ENCODE results near the gene LGALS4.
"Not testable (repeated sequence)": the region's sequence is repeated elsewhere in the genome, so short reads cannot be mapped to it uniquely, and the experiment has no call there.

LGALS4 gene

DNA sequence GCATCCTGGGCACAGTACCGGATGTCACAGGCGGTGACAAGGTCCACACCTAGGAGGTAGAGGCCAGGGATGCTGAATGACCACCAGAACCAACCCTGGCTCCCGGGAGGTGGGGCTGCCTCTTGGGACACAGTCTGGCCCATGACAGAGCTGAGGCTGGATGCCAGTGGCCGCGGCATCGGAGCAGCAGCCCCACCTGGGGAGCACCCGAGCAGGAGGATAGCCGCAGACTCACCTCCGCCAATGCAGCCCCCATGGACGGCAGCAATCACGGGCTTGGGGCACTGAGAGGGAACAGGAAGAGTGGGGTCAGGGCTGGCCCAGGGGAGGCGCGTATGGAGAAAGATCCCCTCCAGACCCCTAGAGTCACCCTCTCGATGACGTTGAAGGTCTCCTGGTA lies 4.3 kb upstream of the LGALS4 start:
- DNase-seq, result no peak

DNA sequence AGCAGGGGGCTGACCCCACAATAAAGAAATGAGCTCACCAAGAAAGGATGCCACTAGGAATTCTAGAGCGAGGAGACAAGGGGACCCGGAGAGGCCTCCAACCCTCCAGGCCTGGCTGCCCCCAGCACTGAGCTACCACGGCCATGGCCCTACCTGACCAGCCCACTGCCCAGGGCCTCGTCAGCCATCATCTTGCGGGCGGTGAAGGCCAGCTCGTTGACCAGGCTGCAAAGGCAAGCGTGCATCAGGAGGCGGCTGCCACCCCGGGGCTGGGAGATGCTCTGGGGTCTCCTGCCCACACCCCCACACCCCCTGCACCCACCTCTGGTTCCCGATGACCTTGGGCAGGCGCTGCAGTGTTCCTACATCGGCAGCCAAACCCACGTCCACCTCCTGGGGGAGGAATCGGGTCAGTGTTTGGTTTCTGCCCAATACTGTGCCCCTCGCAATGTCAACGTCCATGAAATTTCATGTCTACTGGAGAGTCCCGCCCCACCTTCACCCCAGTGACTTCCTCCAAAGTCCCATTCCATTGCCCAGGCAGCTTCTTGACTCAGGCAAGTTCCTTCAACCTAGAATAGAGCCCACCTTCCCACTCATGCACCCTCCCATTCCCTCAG lies 3.5 kb upstream of the LGALS4 start:
- no peak for DNase-seq

DNA sequence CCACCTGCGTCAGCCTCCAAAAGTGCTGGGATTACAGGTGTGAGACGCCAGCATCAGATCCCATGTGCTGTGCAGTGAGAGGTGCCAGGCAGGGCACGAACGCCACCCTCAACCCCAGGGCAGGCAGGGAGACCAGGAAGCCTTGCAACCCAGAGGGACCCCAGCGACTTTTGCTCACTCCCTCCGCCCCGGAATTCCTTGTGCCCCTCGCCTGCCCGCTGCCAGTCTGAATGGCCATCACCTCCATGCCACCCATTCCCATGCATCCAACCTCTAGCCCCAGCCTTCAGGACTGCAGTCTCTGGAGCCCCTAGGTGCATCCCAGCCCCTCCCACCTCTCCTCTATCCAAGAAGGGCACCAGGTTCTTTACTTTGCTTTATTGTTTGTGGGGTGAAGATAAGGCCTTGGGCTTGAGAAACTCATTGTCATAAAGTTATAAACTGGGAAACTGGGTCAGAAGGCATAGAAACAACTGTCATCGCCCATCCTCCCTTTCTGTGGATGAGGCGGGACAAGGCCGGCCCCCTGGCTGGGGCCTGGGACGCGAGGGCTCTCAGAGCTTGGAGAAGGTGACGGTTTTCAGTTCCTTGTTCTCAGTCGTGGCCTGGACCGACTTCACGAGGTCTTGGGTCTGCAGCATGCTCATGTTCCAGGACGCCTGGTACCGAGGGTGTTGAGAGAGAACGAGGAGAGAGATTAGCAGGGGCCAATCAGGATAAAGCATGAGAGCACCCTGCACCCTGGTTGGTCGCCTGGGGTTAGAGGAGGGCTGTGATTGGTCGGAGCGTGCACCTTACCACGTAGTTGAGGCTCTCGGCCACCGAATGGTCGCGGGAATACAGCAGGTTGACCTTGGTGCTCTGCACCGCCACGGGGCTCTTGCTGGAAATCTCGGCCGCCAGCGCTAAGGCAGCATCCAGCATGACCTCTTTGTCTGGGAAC lies 2.6 kb upstream of the LGALS4 start:
- no peak for DNase-seq

DNA sequence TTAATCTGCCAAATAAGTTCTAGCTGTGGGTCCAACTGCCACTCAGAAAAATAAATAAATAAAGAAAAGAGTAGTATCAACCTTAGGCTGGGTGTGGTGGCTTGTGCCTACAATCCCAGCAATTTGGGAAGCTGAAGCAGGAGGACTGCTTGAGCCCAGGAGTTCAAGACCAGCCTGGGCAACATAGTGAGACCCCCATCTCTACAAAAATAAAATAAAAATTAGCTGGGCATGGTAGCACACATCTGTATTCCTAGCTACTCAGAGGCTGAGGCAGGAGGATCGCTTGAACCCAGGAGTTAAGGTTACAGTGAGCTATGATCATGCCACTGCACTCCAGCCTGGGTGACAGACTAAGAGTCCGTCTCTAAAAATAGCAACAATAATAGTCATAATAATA lies 1.2 kb upstream of the LGALS4 start:
- DNase-seq, result not testable (repeated sequence)

DNA sequence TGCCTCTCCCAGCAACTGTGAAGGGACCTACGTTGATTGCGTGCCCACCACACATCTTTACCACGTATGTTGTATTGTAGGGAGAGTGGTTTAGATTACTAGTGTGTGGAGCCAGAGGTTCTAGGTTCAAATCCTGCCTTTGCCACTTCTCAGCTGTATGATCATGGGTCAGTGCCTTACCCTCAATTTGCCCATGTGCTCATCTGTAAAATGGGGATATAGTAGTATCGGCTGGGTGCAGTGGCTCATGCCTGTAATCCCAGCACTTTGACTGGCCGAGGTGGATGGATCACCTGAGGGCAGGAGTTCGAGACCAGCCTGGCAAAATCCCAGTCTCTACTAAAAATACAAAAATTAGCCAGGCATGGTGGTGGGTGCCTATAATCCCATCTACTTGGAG lies 578 bp upstream of the LGALS4 start:
- DNase-seq, result no peak

DNA sequence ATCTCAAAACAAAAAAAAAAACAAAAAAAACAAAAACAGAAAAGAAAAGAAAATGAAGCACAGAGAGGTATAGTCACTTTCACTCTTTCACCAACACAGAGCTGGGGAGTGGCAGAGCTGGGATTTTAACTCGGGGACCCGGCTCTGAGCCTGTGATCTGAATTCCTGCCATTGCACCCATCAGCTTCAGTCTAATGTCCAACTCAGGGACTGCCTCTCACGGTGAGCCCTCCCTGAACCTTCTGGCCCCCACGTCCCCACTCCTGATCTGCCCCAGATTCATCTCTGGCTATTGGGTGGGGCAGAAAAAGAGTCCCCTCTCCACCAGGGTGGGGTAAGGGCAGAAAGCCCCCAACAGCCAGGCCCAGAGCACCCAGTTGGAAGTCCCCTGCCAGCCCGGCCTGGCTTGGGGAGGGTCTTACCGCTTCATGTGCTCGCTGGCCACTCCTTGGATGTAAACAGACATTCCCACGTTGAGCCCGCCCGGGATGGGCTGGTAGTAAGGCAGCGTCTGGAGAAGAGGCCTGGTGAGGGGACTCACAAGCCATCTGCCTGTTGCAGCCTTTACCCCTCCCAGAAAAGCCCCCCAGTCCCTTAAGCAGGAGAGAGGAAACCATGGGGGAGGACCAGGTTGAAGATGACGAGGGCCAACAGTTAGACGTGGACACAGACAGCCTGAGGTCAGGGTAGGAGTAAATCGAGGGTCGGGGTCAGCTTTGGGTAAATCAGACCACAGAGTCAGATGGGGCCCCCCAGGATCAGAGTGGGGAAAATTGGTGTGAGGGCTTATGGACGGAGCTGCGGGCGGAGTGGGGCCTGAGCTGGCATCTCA lies 520 bp downstream of the LGALS4 start:
- no peak for DNase-seq

DNA sequence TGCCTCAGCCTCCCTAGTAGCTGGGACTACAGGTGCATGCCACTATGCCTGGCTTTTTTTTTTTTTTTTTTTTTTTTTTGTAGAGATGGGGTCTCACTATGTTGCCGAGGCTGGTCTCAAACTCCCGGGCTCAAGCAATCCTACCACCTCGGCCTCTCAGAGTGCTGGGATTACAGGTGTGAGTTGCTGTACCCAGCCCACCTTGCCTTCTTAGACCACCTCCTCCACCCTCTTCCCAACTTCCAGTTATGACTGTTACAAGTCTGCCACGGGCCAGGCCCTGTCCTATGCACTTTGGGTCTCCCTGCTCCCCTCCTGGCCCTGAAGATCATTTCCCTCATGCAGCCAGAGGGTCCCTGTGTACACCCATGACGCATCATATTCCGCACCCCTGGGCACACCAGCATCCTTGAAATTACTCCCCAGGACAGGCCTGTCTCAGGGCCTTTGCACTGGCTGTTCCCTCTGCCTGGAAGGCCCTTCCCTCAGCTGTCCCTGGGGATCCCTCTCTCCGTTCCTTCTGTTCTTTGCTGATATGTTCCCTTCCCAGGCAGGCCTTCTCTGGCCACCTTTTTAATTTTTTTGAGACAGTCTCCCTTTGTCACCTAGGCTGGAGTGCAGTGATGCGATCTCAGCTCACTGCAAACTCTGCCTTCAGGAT lies 3.0 kb downstream of the LGALS4 start:
- DNase-seq, result no peak

DNA sequence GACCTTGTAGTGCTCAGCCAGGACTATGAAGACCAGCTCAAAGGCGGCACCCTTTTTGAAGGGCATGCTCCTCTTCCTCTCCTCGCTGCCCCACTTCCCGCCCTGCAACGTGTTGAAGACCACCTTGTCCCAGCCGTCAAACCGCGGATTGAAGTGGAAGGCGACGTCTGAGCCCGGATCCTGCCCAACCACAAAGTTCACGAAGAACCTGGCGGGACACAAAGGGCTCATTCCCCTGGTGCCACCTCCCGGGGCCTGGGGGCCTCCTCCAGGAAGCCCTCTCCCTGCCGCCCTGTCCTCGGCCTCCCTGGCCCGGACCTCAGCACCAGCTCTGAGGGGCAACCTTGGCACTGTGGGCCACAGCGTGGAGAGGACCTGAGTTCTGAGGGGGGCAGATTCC lies 4.0 kb downstream of the LGALS4 start:
- no peak for DNase-seq

DNA sequence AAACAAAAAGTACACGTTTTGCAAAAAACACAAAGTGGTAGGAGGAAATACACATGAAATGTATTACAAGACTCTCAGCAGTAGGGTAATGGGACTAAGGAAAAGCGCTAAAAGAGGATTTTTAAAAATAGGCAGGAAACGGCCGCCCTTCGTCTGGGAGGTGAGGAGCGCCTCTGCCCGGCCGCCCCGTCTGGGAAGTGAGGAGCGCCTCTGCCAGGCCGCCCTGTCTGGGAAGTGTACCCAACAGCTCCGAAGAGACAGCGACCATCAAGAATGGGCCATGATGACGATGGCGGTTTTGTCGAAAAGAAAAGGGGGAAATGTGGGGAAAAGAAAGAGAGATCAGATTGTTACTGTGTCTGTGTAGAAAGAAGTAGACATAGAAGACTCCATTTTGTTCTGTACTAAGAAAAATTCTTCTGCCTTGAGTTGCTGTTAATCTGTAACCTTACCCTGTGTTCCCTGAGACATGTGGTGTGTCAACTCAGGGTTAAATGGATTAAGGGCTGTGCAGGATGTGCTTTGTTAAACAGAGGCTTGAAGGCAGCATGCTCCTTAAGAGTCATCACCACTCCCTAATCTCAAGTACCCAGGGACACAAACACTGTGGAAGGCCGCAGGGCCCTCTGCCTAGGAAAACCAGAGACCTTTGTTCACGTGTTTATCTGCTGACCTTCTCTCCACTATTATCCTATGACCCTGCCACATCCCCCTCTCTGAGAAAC lies 5.2 kb downstream of the LGALS4 start:
- DNase-seq, result not testable (repeated sequence)

DNA sequence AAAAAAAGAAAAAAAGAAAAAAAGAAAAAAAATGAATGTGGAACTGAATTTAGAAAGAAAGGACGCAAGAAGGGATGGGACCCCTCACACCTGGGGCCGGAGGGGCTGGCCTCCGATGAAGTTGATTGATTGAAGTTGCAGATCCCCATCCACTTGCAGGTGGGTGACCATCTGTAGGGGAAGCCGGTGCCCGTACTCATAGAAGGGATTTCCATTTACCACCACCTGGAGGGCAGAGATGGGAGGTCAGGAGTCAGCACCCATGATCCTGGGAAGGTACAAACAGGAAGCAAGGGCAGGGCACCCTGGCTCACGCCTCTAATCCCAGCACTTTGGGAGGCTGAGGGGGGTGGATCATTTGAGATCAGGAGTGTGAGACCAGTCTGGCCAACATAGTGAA lies 6.4 kb downstream of the LGALS4 start:
- no peak for DNase-seq

DNA sequence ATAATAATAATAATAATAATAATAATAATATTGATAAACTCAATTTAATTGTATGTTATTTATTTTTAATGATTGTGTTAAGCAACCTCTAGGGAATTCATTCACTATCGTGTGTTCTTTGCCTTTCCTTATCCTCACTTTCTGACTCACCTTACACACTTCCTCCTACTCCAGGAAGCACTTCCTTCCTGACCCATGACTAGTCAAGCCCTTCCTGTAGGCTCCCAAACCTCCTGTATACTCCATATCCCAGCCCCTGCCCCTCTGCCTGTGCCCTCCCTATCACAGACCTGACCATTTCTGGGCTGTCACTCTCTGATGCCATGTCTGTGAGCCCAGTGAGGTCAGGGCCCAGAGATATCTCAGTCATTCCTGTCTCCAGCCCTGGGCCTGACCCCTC lies 7.6 kb downstream of the LGALS4 start:
- no peak for DNase-seq

DNA sequence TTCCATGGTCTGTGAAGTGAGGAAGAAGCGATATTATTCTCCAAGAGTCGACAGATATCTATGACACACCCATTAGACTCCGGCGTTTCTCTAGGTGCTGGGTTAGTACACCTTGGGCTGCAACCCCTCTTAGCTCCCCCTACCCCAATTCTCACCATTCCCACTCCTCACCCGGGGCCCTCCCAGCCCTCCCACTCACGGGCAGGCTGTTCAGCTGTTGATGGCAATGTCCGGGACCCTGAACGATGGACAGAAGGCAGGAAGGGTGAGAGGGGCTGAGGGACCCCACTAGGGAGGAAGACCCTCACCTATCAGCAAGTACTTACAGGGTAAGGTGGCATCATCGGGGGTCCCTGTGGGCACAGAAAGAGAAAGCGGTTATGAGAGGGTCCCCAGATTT lies 9.2 kb downstream of the LGALS4 start:
- no peak for DNase-seq

DNA sequence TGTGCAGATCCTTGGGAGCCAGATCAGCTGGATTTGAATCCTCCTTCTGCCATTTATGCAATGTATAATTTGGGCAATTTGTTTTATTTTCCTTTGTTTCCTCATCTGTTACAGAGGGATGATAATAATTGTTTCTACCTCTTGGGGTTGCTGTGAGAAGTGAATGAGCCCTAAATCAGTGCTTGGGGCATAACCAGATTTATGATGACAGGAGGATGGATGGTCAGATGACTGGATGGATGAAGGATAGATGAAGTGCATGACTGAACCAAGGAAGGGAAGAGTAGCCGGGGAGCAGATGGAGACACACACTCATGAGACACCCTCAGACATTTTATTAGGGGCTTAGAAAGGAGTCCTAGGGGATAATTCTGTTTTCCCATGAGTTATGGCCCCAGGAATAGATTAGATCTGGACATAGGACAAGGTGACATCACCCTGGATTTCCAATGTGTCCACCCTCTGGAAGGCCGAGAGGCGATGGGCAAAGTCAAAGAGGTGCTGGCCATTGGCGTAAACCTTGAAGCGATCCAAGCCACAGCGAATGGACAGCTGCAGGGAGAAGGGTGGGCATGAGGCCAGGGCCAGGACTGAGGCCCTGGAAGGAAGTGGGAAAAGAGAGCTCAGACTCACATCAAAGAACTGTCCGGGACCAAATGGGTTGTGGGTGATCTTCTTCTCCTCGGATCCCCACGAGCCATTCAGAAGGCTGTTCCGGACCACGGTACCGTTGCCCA lies 11.2 kb downstream of the LGALS4 start:
- DNase-seq, result no peak

DNA sequence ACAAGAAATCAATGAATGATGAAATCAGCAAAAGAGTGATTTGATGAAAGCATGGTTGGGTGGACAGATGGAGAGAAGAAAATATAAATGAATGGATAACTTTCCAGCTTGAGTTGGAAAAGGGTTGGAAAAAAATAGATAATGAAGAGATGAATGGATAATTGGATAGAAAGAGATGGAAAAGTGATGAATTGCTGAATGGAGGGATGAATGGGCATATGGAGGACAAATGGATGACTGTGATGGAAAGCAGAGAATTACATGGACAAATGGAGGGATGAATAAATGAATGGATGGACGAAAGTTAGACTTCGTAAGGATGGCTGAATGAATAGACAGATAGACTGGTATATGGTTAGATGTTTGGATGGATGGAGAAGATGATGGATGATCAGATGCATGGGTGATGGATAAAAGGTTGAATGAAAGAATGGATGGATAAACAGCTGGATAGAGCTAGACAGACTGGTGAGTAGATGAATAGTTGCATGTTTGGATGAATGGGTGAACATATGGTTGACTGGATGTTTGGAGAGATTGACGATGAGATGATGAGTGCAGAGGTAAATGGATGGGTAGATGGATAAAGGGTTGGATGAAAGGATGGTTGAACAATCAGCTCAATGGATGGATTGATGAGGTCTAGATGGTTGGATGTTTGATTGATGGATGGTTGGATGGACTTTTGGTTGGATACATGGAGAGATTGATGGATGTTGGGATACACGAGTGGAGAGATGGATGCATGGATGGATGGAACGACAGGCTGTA lies 12.0 kb downstream of the LGALS4 start:
- no peak for DNase-seq

DNA sequence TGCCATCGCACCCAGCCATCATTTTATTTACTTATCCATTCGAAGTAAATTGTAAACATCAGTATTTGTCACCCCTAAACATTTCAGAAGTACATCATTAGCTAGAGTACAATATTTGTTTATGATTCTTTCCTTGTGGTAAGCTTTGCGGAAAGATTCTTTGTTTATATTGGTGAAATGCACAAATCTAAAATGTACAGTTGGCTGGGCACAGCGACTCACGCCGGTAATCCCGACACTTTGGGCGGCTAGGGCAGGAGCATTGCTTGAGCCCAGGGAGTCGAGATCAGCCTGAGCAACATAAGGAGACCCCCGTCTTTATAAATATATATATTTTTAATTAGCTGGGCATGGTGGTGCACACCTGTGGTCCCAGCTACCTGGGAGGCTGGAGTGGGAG lies 13.6 kb downstream of the LGALS4 start:
- no peak for DNase-seq

DNA sequence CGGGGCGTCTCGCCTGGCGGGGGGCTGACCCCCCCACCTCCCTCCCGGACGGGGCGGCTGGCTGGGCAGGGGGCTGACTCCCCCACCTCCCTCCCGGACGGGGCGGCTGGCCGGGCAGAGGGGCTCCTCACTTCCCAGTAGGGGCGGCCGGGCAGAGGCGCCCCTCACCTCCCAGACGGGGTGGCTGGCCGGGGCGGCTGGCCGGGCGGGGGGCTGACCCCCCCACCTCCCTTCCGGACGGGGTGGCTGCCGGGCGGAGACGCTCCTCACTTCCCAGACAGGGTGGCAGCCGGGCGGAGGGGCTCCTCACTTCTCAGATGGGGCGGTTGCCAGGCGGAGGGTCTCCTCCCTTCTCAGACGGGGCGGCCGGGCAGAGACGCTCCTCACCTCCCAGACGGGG lies 15.0 kb downstream of the LGALS4 start:
- DNase-seq, result not testable (repeated sequence)

DNA sequence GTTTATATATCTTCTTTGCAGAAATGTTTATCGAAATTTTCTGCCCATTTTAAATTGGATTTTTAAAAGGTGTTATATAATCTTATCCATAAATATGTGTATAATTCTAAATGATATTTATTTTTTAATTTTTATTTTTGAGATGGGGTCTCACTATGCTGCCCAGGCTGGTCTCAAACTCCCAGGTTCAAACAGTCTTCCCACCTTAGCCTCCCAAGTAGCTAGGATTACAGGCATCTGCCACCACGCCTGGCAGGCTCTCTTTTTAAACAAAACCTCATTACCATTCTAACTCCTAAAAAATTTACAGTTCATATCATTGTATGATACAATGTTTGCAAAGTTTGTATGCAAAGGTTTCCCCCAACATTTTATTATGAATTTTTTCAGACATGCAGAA lies 16.6 kb downstream of the LGALS4 start:
- DNase-seq, result no peak

DNA sequence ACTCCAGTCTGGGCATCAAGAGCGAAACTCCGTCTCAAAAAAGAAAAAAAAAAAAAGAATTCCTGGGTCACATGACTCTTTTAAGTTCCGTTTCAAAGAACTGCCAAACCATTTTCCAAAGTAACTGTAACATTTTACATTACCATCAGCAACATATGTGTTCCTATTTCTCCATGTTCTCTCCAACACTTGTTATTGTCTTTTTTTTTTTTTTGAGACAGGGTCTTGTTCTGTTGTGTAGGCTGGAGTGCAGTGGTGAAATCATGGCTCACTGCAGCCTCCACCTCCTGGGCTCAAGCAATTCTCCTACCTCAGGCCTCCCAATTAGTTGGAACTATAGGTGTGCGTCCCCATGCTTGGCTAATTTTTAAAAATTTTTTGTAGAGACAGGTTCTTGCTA lies 17.2 kb downstream of the LGALS4 start:
- DNase-seq, result no peak

DNA sequence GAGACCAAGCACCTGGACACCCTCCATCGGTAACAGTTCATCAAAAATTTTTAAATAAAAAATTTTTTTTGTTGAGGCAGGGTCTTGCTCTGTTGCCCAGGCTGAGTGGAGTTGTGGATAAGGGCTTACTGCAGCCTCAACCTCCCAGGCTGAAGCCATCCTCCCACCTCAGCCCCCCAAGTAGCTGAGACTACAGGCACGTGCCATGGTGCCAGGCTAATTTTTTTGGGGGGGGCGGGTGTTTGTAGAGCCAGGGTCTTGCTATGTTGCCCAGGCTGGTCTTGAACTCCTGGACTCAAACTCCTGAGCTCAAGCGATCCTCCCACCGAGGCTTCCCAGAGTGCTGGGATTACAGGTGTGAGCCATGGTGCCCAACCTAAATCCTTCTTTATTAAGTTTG lies 19.1 kb downstream of the LGALS4 start:
- DNase-seq, result no peak

DNA sequence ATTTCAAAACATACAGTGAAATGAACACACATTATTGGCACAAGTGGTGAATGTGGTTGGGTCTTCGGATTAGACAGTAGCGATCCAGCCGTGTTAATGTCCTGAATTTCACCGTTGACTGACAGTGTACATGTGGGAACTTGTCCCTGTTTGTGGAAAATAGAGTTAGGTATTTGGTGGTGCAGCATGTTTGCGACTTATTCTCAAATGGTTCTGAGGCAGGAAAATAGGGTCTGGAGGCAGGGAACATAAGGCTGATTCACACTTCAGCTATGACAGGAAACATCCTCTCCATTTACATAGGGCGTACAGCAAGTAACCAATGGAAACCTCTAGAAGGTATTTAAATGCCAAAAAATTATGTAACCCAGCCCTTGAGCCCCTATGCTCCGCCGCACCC lies 19.6 kb downstream of the LGALS4 start:
- no peak for DNase-seq
